HFFc6 (cell line): ENCODE results near the gene TRIM29. TPM values are rescaled to one million over a fixed set of nuclear protein-coding genes. Genes with fewer than 3 reads are reported as not detected.

ENCODE experiments used
- DNase-seq: peaks from one replicate; pipeline ENCODE4 v3.0.0-alpha.2; 2018
- H3K27ac Mint-ChIP-seq: 2 replicates; pipeline ENCODE4 v1.8.0; 2020; ENCODE audit warnings: mild to moderate bottlenecking, mixed read lengths
- H3K27me3 Mint-ChIP-seq: 2 replicates; pipeline ENCODE4 v1.8.0; 2021; ENCODE audit warnings: mild to moderate bottlenecking, moderate library complexity, mixed read lengths; ENCODE audit not compliant: insufficient read depth
- H3K36me3 Mint-ChIP-seq: 2 replicates; pipeline ENCODE4 v1.8.0; 2021; ENCODE audit warnings: low read depth, mixed read lengths
- H3K4me1 Mint-ChIP-seq: 2 replicates; pipeline ENCODE4 v1.8.0; 2020; ENCODE audit warnings: low read depth, mixed read lengths
- H3K4me3 Mint-ChIP-seq: 2 replicates; pipeline ENCODE4 v1.8.0; 2020; ENCODE audit warnings: mild to moderate bottlenecking, moderate library complexity, mixed read lengths
- H3K9me3 Mint-ChIP-seq: 2 replicates; pipeline ENCODE4 v1.8.0; 2020; ENCODE audit warnings: mild to moderate bottlenecking, mixed read lengths
- total RNA-seq, 6 experiments: library from RNA; stranded (reverse); fragmentation: NEBNext Ultra II Directional; extraction: Animal tissue kit (Norgen Biotek cat#: 25700); gene quantifications; 2 replicates in 1 of 6; 3 replicates in 5 of 6; pipeline ENCODE4 v1.2.3, GENCODE V29; 2021
- TF ChIP-seq, protein P1 (sequence below): fragments of 200-600 bp; sonication (generic); IDR thresholded peaks from 2 replicates; pipeline ENCODE4 v1.5.0; 2021; ENCODE audit warnings: antibody characterized with exemption, mild to moderate bottlenecking

The TRIM29 gene
- total RNA-seq, 6 experiments from 2014 or later, result 1.5 to 3.2 (median 3.1) TPM

DNA sequence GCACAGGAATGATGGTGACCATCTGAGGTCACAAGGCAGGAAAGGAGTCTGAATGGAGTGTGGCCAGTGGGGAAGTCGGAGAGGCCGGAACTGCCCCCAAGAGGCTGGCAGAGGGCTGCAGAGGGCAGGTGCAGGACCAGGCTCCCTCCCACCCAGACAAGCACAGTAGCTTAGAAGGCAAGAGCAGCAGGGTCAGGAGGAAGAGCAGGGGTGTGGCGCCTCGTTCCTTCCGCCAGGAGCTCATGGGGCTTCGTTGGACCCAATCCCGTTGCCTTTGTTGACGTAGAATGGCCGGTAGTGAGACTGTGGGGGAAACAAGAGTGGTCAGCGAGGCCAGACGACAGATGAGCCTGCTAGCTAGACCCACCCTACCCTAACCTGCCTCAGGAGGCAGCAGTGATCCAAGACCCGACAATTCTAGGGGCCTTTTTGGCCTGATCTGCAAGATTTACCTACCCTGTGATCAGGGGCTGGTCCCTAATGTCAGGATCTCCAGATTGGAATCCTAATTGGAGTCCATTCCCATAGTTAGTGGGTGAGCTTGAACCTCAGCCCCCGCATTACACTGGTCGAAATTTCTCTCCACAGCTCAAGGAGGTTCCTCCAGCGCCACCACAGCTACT lies 25.6 kb downstream of the TRIM29 start:
- Mint-ChIP-seq H3K9me3 (no peaks in the 10 kb centered on the region), H3K36me3 (no peaks in the 10 kb centered on the region), H3K27ac (no peak overlapping the region), H3K4me3 (no peak overlapping the region), H3K4me1 (no peaks in the 10 kb centered on the region), H3K27me3 (peaks cover 46% of the 10 kb centered on the region)
- no peak for DNase-seq
- TF ChIP-seq, protein P1, sequence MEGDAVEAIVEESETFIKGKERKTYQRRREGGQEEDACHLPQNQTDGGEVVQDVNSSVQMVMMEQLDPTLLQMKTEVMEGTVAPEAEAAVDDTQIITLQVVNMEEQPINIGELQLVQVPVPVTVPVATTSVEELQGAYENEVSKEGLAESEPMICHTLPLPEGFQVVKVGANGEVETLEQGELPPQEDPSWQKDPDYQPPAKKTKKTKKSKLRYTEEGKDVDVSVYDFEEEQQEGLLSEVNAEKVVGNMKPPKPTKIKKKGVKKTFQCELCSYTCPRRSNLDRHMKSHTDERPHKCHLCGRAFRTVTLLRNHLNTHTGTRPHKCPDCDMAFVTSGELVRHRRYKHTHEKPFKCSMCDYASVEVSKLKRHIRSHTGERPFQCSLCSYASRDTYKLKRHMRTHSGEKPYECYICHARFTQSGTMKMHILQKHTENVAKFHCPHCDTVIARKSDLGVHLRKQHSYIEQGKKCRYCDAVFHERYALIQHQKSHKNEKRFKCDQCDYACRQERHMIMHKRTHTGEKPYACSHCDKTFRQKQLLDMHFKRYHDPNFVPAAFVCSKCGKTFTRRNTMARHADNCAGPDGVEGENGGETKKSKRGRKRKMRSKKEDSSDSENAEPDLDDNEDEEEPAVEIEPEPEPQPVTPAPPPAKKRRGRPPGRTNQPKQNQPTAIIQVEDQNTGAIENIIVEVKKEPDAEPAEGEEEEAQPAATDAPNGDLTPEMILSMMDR, result peak; percentile 44; the same call in 1 of the 2 replicates

- Mint-ChIP-seq H3K27me3 (peaks cover 61% of the 10 kb centered on the region), H3K27ac (no peak overlapping the region), H3K36me3 (no peaks in the 10 kb centered on the region), H3K4me3 (no peak overlapping the region), H3K4me1 (no peaks in the 10 kb centered on the region), H3K9me3 (no peaks in the 10 kb centered on the region)
- DNase-seq, result no peak
- TF ChIP-seq, protein P1, result no peak
Measured at GRCh38 chr11:120109531-120109930, 28.4 kb downstream of the TRIM29 start.

DNA sequence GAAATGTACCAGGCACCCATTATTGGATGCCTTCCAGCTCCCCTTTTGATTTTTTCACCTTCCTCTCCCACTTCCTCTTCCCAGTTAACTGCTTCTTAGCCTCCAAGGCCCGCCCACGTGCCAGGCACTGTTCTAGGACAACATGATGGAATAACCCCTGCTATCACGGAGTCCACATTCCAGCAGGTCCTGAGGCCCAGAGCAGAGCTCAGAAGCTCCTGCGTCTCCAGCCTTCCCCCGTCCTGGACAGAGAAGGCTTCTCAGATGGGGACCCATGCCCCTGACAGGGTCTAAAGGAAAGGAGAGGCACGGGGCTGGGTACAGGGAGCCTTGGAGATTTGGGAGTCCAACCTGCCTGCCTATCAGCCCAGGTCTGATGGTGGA lies 29.1 kb downstream of the TRIM29 start:
- H3K4me3 Mint-ChIP-seq, result no peak overlapping the region
- H3K27me3 Mint-ChIP-seq, result peaks cover 62% of the 10 kb centered on the region
- H3K36me3 Mint-ChIP-seq, result no peaks in the 10 kb centered on the region
- no peak overlapping the region for H3K27ac Mint-ChIP-seq
- H3K4me1 Mint-ChIP-seq, result no peaks in the 10 kb centered on the region
- TF ChIP-seq, protein P1, result no peak
- no peaks in the 10 kb centered on the region for H3K9me3 Mint-ChIP-seq
- no peak for DNase-seq

GRCh38 chr11:120108154-120108784 lies 29.6 kb downstream of the TRIM29 start:
- Mint-ChIP-seq H3K36me3 (no peaks in the 10 kb centered on the region), H3K27ac (no peak overlapping the region), H3K9me3 (no peaks in the 10 kb centered on the region), H3K4me1 (no peaks in the 10 kb centered on the region), H3K4me3 (no peak overlapping the region), H3K27me3 (peaks cover 65% of the 10 kb centered on the region)
- TF ChIP-seq, protein P1, result peak; percentile 99
- peak; percentile 17 for DNase-seq

GRCh38 chr11:120107692-120108091 lies 30.2 kb downstream of the TRIM29 start:
- H3K4me1 Mint-ChIP-seq, result no peaks in the 10 kb centered on the region
- no peaks in the 10 kb centered on the region for H3K36me3 Mint-ChIP-seq
- DNase-seq, result no peak
- no peak overlapping the region for H3K27ac Mint-ChIP-seq
- H3K27me3 Mint-ChIP-seq, result peaks cover 61% of the 10 kb centered on the region
- no peaks in the 10 kb centered on the region for H3K9me3 Mint-ChIP-seq
- no peak overlapping the region for H3K4me3 Mint-ChIP-seq
- TF ChIP-seq, protein P1, result no peak
